HG02885 (cell line): ENCODE measurements around the gene HJV.

Source experiments
- ATAC-seq: cut with Tn5 transposase; IDR thresholded peaks from one replicate; pipeline ENCODE4 v1.9.1; 2021; ENCODE audit warnings: mild to moderate bottlenecking; ENCODE audit not compliant: unreplicated experiment, poor library complexity

Gene HJV

DNA sequence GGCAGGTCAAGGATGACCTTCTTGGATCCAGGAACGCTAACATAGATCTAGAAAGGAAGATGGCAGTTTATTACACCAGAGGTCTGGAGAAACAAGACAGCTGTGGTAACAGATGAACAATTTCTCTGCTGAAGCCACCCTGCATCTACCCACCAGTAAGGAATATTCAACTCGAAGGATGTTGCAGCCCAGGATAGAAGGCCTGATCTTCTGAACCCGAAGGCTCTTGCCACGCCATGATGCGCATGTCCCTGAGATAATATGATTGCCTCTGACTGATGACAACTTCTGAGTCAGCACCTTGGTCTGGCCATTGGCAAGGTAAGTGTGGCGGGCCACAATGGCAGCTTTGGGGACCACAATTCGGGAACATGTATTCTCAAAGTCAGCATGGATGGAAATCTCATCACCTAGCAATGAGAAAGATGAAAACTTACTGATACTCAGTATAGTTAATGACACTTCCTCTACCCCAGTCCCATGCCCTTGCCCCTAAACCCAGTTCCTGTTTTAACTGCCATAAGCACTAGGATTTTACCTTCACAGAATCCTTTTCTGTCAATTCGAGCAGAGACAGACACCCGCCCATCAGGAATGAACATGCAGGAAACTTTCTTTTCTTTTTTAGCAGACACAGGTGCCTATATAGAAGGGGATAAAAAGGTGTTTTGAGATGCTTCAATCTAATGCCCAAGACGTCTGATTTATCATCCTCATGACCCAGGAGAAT is 27.0 kb downstream of the HJV start:
- no peak for ATAC-seq

GRCh38 chr1:145993618-145994390 is 27.7 kb downstream of the HJV start:
- ATAC-seq, result no peak

GRCh38 chr1:145992958-145993617 is 28.4 kb downstream of the HJV start:
- no peak for ATAC-seq

- no peak for ATAC-seq
Observed at GRCh38 chr1:145992502-145992936, 29.0 kb downstream of the HJV start.

DNA sequence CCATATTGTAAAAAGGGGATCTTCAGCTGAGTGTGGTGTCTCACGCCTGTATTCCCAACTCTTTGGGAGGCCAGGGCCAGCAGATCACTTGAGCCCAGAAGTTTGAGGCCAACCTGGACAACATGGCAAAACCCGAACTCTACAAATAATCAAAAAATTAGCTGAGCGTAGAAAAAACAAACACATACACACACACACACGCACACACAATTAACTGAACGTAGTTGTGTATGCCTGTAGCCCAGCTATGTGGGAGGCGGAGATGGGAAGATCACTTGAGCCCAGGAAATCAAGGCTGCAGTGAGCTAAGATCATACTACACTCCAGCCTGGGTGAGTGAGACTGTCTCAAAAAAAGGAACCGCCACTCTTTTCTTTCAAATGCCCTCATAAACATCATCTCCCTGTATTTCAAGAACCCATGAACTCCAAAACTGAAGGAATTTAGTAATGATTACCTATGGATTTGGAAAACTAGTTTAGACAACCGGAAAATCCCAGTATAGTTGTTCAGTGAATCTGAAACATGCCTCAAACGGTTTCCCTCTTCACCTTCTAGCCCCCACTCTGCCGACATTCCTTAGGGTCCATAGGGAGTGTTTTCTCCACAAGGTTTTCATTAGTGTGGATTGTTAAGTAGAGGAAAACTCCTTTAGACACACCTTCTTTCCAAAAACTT is 29.7 kb downstream of the HJV start:
- ATAC-seq, result no peak

DNA sequence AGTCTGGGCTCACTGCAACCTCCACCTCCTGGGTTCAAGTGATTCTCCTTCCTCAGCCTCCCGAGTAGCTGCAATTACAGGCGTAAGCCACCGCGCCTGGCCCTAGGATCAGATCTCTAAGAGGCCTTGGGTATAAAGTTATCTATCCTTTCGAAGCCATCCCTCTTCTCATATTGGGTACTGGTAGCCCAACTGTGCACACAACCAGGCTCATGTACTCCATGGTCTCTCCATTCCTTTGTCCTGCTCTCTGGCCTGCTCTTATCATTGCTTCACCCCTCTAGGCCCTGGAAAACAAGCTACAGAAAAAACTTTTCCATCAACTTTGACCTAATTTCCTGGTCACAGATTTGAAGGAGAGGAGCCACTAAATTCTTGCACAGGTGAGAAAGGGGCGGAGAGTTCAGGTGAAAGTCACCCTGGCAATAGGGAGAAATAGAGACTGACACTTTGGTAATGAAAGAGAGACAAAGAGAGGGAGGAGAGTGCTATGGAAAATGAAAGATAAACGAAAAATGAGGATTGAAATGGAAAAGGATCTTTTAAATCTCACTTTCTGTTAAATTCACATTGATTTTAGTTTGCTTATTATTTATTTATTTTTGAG is 31.2 kb downstream of the HJV start:
- ATAC-seq, result no peak

GRCh38 chr1:145988773-145989172 is 32.8 kb downstream of the HJV start:
- no peak for ATAC-seq

- ATAC-seq, result no peak
Observed at GRCh38 chr1:145987926-145988325, 33.6 kb downstream of the HJV start.

DNA sequence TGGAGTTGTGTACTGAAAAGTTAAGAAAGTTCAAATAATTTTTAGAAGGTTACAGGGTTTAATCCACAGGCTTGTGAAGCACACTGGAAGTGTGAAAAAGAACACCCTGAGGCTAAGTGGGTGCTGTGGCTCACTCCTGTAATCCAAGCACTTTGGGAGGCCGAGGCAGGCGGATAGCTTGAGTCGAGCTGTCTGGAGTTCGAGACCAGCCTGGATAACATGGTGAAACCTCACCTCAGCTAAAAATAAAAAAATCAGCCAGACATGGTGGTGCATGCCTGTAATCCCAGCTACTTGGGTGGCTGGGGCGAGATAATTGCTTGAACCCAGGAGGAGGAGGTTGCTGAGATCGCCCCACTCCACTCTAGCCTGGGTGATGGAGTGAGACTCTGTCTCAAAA is 35.0 kb downstream of the HJV start:
- no peak for ATAC-seq

- ATAC-seq, result no peak
Observed at GRCh38 chr1:145985502-145986439, 35.8 kb downstream of the HJV start.

DNA sequence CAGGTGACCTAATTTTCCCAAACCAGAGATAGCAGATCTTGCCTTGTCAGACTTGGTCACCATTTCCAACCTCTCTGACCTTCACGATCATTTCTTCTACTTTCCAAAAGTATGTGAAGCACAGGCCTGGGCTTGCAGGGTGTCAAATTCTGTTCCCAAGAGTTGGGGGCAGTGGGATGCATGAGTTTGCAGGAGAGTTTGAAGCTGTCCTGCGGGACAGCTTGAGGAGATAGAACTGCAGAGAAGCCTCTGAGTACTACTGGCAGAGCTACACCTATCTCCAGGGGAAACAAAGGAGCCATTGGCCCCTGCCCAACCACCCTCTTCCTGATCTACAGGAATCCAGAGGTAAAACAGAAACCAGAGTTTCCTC is 36.4 kb downstream of the HJV start:
- ATAC-seq, result no peak

GRCh38 chr1:145983960-145984830 is 37.3 kb downstream of the HJV start:
- ATAC-seq, result no peak

DNA sequence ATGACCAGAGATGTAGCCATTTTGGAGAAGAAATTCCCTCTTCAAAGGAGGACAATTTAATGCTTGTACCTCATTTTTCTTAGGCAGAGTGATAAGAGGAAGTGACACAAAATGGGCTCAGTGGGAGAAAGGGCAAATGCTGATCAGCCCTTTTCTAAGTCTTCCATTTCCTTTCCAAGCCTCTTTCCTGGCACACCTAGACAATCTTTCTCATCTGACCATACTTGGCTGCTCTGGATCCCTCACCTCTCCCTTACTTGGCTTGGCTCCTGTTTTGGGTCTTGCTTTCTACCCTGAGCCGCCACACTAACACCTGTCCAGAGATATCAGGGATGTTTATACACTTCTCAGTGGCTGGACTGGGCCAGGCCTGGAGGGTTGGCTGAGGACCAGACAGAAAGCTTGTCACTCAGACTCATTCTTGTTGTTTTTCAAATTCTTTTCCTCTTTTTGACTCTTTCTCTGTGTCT is 38.3 kb downstream of the HJV start:
- no peak for ATAC-seq

- no peak for ATAC-seq
Observed at GRCh38 chr1:145982010-145982723, 39.4 kb downstream of the HJV start.

DNA sequence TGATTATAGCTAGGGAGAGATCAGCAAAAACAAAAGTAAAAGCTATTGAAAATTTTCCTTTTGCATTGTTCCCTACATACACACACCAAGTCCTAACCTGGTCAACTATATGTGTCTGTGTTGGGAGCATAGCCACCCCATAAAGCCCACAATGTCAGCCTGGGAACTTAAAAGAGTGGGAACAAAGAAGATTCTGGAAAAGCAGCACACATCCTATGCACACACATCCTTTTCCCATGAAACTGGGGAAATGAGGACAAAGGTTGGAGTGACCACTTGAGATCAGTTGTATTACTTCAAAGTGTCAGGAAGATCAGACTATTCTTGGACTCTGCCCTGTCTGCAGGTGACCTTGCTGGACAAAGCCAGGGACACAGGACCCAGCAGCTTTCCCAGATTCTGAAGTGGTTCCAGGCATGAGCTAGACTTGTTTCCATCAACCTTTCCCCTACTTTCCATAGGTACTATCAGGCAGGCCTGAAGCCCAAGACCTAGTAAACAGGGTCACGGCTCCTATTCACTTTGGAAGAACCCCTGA is 41.0 kb downstream of the HJV start:
- ATAC-seq, result no peak

DNA sequence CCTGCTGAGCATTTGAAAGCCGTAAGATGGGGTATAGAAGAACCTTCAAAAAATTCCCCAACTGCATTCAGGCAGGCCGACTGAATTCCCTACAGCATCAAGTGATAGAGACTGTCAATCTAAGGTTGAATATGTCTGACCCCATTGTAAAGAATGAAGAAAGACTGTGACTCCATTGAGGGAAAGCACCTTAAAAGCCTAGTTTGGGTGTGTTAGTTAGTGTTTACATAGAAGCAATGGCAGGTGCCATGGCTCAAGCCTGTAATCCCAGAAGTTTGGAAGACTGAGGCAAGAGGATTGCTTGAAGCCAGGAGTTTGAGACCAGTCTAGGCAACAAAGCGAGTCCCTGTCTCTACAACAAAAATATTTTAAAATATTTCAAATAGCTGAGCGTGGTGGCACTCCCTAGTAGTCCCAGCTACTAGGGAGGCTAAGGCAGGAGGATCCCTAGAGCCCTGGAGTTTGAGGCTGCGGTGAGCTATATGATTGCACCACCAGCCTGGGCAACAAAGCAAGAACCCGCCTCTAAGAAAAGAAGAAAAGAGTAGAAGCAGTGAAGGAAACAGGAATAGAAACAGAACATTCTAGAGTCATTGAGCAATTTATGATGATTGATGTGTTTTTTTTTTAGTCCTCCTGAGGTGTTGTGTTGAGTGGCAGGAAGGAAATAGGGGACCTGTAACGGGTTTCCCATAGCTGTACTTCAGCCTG is 41.6 kb downstream of the HJV start:
- no peak for ATAC-seq
